Measurements from ENCODE around the gene GOLIM4. TPM values are rescaled to one million over a fixed set of nuclear protein-coding genes. Genes with fewer than 3 reads are reported as not detected.

The GOLIM4 gene
- total RNA-seq, 1 experiment from 2014 or later = 30.0 TPM

GRCh38 chr3:168047190-168047795, 48.4 kb downstream of the GOLIM4 start:
- ChIA-PET CTCF (interaction anchor here (1.3 to 1.9 kb wide), 2 partner anchors 118 to 128 kb away, joined by 3 to 7 read pairs; no protein-coding TSS in a partner anchor), POLR2A (no interaction called here)
- Mint-ChIP-seq H3K27ac (0 out of 2 replicates have a peak overlapping the region, but pooled peaks have one; percentile 57), H3K9me3 (no peaks in the 10 kb centered on the region), H3K4me1 (peaks cover 25% of the 10 kb centered on the region), H3K27me3 (ENCODE audit: low read depth) (no peaks in the 10 kb centered on the region), H3K4me3 (no peak overlapping the region), H3K36me3 (peaks cover 10% of the 10 kb centered on the region)
- DNase-seq (ENCODE audit: low spot score) (no peak), ATAC-seq (peak; percentile 51)
- TF ChIP-seq CREB1 (CRISPR knock-in tag; IDR thresholded peaks at IDR 0.05) = no peak
- no peak for TF ChIP-seq GTF2I (CRISPR knock-in tag; conservative IDR thresholded peaks at IDR 0.05)
- peak; percentile 21; the same call in 1 of the 2 replicates for TF ChIP-seq CTCF (IDR thresholded peaks at IDR 0.05)
- TF ChIP-seq ZNF416 (CRISPR knock-in tag; IDR thresholded peaks at IDR 0.05) = no peak
- TF ChIP-seq HMGXB4 (CRISPR knock-in tag; IDR thresholded peaks at IDR 0.05) = no peak
- TF ChIP-seq TEAD4 (CRISPR knock-in tag; IDR thresholded peaks at IDR 0.05) = no peak
- TF ChIP-seq ATF6 (CRISPR knock-in tag; IDR thresholded peaks at IDR 0.05) = no peak

- Mint-ChIP-seq H3K9me3 (no peaks in the 10 kb centered on the region), H3K27me3 (ENCODE audit: low read depth) (no peaks in the 10 kb centered on the region), H3K4me3 (no peak overlapping the region), H3K36me3 (peaks cover 14% of the 10 kb centered on the region), H3K4me1 (peaks cover 24% of the 10 kb centered on the region), H3K27ac (no peak overlapping the region)
- ChIA-PET POLR2A (no interaction called here), CTCF (no interaction called here)
- no peak for DNase-seq (ENCODE audit: low spot score)
- ATAC-seq = no peak
- TF ChIP-seq RORB (CRISPR knock-in tag; IDR thresholded peaks at IDR 0.05) = no peak
- TF ChIP-seq PRRX2 (CRISPR knock-in tag; IDR thresholded peaks at IDR 0.05) = no peak
- no peak for TF ChIP-seq MXD4 (CRISPR knock-in tag; IDR thresholded peaks at IDR 0.05; ENCODE audit: borderline replicate concordance)
- no peak for TF ChIP-seq ATF6 (CRISPR knock-in tag; IDR thresholded peaks at IDR 0.05)
- TF ChIP-seq NFATC4 (CRISPR knock-in tag; IDR thresholded peaks at IDR 0.05) = no peak
- TF ChIP-seq MAX (CRISPR knock-in tag; IDR thresholded peaks at IDR 0.05) = no peak
- TF ChIP-seq PREB (CRISPR knock-in tag; IDR thresholded peaks at IDR 0.05; ENCODE audit: borderline replicate concordance) = no peak
- no peak for TF ChIP-seq ESRRA (CRISPR knock-in tag; IDR thresholded peaks at IDR 0.05; ENCODE audit: borderline replicate concordance)
- no peak for TF ChIP-seq RELA (CRISPR knock-in tag; IDR thresholded peaks at IDR 0.05; ENCODE audit: borderline replicate concordance)
- no peak for TF ChIP-seq CTCF (IDR thresholded peaks at IDR 0.05)
- no peak for TF ChIP-seq NFYB (CRISPR knock-in tag; conservative IDR thresholded peaks at IDR 0.05; ENCODE audit: low read depth)
- no peak for TF ChIP-seq ZBTB21 (CRISPR knock-in tag; IDR thresholded peaks at IDR 0.05; ENCODE audit: borderline replicate concordance)
- no peak for TF ChIP-seq ZNF219 (CRISPR knock-in tag; IDR thresholded peaks at IDR 0.05; ENCODE audit: borderline replicate concordance)
- TF ChIP-seq IRF1 (CRISPR knock-in tag; IDR thresholded peaks at IDR 0.05) = no peak
- TF ChIP-seq ATF2 (CRISPR knock-in tag; IDR thresholded peaks at IDR 0.05; ENCODE audit: borderline replicate concordance, low read depth) = no peak
These were observed 51.7 kb downstream of the GOLIM4 start for GRCh38 chr3:168044049-168044448.

Measured in WTC11 (cell line).